GM10248 (cell line): Measurements from ENCODE around the gene SIVA1.

Experiments used
- CTCF ChIA-PET: fragments of 300-600 bp; sonication (Branson Sonifier 250); formaldehyde crosslinking; extraction: SDS; loops from one replicate; lab custom pipeline; 2021; ENCODE audit warnings: antibody characterized with exemption; lab: Yijun Ruan, JAX
- POLR2A ChIA-PET: fragments of 350-650 bp; sonication (Branson Sonifier 250); formaldehyde crosslinking; extraction: SDS; loops from one replicate; lab custom pipeline; 2020; ENCODE audit warnings: antibody characterized with exemption; lab: Yijun Ruan, JAX
- DNase-seq: peaks from one replicate; pipeline ENCODE4 v3.0.0; 2012; ENCODE audit errors: extremely low spot score
- CTCF ChIP-seq: IDR thresholded peaks from 2 replicates; pipeline ENCODE4 v1.5.1; 2012; ENCODE audit warnings: mild to moderate bottlenecking, low read depth; ENCODE audit errors: extremely low read depth, missing control alignments, control extremely low read depth

Gene SIVA1

GRCh38 chr14:104805326-104805678, 52.4 kb downstream of the SIVA1 start:
- ChIA-PET POLR2A (no interaction called here), CTCF (interaction anchor here (1.0 to 2.0 kb wide), 2 partner anchors 21 to 37 kb away, joined by 3 to 7 read pairs; no protein-coding TSS in a partner anchor)
- DNase-seq = no peak
- no peak for TF ChIP-seq CTCF

- CTCF ChIA-PET = interaction anchor here (1.0 kb wide), 1 partner anchor 38 kb away, joined by 3 read pairs; no protein-coding TSS in a partner anchor
- TF ChIP-seq CTCF = no peak
- no peak for DNase-seq
- POLR2A ChIA-PET = no interaction called here
Observed at GRCh38 chr14:104805941-104806624, 53.1 kb downstream of the SIVA1 start.

GRCh38 chr14:104806625-104807465, 53.9 kb downstream of the SIVA1 start:
- POLR2A ChIA-PET = no interaction called here
- TF ChIP-seq CTCF = no peak
- no peak for DNase-seq
- CTCF ChIA-PET = no interaction called here

GRCh38 chr14:104808456-104808855, 55.5 kb downstream of the SIVA1 start:
- POLR2A ChIA-PET = no interaction called here
- CTCF ChIA-PET = no interaction called here
- TF ChIP-seq CTCF = no peak
- no peak for DNase-seq
